Ishikawa (cell line): ENCODE data around the gene ANKRD30A.

Experiments used
- CEBPB ChIP-seq: IDR thresholded peaks from 2 replicates; pipeline ENCODE4 v1.6.1; 2012
- CREB1 ChIP-seq: IDR thresholded peaks from 2 replicates; pipeline ENCODE4 v1.6.1; 2012; ENCODE audit warnings: low read depth
- EGR1 ChIP-seq: IDR thresholded peaks from 2 replicates; pipeline ENCODE4 v1.6.1; 2012
- EP300 ChIP-seq: IDR thresholded peaks from 2 replicates; pipeline ENCODE4 v1.6.1; 2012; ENCODE audit warnings: borderline replicate concordance
- FOXM1 ChIP-seq: IDR thresholded peaks from 2 replicates; pipeline ENCODE4 v1.6.1; 2012; ENCODE audit warnings: low read depth, borderline replicate concordance
- MAX ChIP-seq: IDR thresholded peaks from 2 replicates; pipeline ENCODE4 v1.6.1; 2012
- NFIC ChIP-seq: IDR thresholded peaks from 2 replicates; pipeline ENCODE4 v1.6.1; 2012
- RAD21 ChIP-seq: IDR thresholded peaks from 2 replicates; pipeline ENCODE4 v1.6.1; 2012; ENCODE audit warnings: low read depth
- REST ChIP-seq: IDR thresholded peaks from 2 replicates; pipeline ENCODE4 v1.6.1; 2012; ENCODE audit warnings: low read depth, mild to moderate bottlenecking
- TAF1 ChIP-seq: IDR thresholded peaks from 2 replicates; pipeline ENCODE4 v1.6.1; 2012; ENCODE audit warnings: low read depth, mild to moderate bottlenecking
- TCF12 ChIP-seq: IDR thresholded peaks from 2 replicates; pipeline ENCODE4 v1.6.1; 2012; ENCODE audit warnings: low read depth
- TEAD4 ChIP-seq: IDR thresholded peaks from 2 replicates; pipeline ENCODE4 v1.6.1; 2012
- YY1 ChIP-seq: IDR thresholded peaks from 2 replicates; pipeline ENCODE4 v1.6.1; 2012; ENCODE audit warnings: low read depth
- ZBTB7A ChIP-seq: IDR thresholded peaks from 2 replicates; pipeline ENCODE4 v1.6.1; 2012; ENCODE audit warnings: low read depth
- TF ChIP-seq, protein P1 (sequence below): IDR thresholded peaks from 2 replicates; pipeline ENCODE4 v1.6.1; 2012

The ANKRD30A gene

DNA sequence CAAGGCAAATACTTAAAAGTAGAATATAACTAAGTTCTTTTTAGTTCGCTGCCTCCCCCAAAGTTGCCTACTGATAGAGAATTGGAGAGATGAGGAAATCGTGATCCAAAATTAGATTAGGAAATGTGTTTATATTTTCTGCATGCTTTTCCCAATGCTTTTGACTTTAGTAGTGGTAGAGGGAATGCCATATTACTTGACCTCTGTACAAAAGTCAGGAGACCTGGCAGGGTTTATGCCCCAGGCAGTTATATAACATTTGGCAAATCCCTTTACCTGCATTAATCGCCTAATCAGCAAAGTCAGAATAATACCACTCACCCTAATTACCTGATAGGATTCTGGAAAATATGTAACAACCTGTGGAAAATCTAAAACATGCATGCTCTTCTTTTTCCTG, 142.9 kb downstream of the ANKRD30A start:
- TF ChIP-seq EGR1 (no peak), CREB1 (no peak), RAD21 (no peak), TAF1 (no peak), NFIC (no peak), MAX (no peak), TEAD4 (no peak), TCF12 (no peak), REST (no peak), YY1 (no peak), FOXM1 (no peak), CEBPB (no peak), ZBTB7A (no peak), EP300 (no peak)
- TF ChIP-seq, protein P1, sequence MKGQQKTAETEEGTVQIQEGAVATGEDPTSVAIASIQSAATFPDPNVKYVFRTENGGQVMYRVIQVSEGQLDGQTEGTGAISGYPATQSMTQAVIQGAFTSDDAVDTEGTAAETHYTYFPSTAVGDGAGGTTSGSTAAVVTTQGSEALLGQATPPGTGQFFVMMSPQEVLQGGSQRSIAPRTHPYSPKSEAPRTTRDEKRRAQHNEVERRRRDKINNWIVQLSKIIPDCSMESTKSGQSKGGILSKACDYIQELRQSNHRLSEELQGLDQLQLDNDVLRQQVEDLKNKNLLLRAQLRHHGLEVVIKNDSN: no peak

- TF ChIP-seq FOXM1: no peak
- TF ChIP-seq ZBTB7A: no peak
- no peak for TF ChIP-seq EP300
- no peak for TF ChIP-seq TCF12
- TF ChIP-seq TAF1: no peak
- no peak for TF ChIP-seq RAD21
- TF ChIP-seq NFIC: no peak
- TF ChIP-seq CREB1: no peak
- no peak for TF ChIP-seq REST
- no peak for TF ChIP-seq EGR1
- TF ChIP-seq CEBPB: no peak
- no peak for TF ChIP-seq MAX
- TF ChIP-seq, protein P1: no peak
- TF ChIP-seq TEAD4: no peak
Measured at GRCh38 chr10:37269554-37270256, 144.3 kb downstream of the ANKRD30A start.

DNA sequence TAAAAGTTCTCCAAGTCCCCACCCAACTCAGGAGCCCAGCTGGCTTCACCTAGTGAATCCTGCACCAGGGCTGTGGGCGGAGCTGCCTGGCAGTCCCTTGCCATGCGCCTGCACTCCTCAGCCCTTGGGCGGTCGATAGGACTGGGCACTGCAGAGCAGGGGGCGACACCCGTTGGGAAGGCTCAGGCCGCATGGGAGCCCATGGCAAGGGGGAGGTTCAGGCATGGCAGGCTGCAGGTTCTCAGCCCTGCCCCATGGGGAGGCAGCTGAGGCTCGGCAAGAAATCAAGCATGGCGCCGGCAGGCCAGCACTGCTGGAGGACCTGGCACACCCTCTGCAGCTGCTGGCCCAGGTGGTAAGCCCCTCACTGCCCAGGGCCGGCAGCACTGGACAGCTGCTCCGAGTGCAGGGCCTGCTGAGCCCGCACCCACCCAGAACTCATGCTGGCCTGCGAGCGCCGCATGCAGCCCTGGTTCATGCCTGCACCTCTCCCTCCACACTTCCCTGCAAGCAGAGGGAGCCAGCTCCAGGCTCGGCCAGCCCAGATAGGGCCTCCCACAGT, 149.9 kb downstream of the ANKRD30A start:
- TF ChIP-seq FOXM1: no peak
- no peak for TF ChIP-seq TEAD4
- TF ChIP-seq MAX: no peak

DNA sequence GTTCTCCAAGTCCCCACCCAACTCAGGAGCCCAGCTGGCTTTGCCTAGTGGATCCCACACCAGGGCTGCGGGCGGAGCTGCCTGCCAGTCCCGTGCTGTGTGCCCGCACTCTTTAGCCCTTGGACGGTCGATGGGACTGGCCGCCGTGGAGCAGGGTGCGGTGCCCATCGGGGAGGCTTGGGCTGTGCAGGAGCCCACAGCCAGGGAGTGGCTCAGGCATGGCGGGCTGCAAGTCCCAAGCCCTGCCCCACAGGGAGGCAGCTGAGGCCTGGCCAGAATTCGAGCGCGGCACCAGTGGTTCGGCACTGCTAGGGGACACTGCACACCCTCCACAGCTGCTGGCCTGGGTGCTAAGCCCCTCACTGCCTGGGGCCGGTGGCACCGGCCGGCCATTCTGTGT, 159.7 kb downstream of the ANKRD30A start:
- TF ChIP-seq, protein P1: no peak
- no peak for TF ChIP-seq REST
- no peak for TF ChIP-seq YY1
- no peak for TF ChIP-seq TCF12
- TF ChIP-seq TEAD4: no peak
- TF ChIP-seq MAX: no peak
